Suprapubic skin (tissue), 4 donors: Measurements from ENCODE around the gene CTNNA3. TPM values are rescaled to one million over a fixed set of nuclear protein-coding genes. Genes with fewer than 3 reads are reported as not detected.
"Not testable (repeated sequence)": the region's sequence is repeated elsewhere in the genome, so short reads cannot be mapped to it uniquely, and the experiment has no call there.

Source experiments
- DNase-seq, 2 donors: peaks; one replicate each; pipeline ENCODE4 v3.0.0-alpha.2; 2019; ENCODE audit warnings: low spot score in 2 of 2
- H3K27ac ChIP-seq: fragments of 200-600 bp; sonication (generic); one replicate; pipeline ENCODE4 v1.5.1; 2019
- H3K27me3 ChIP-seq: fragments of 200-600 bp; sonication (generic); one replicate; pipeline ENCODE4 v1.5.1; 2019
- H3K36me3 ChIP-seq: fragments of 200-600 bp; sonication (generic); one replicate; pipeline ENCODE4 v1.5.1; 2019
- H3K4me1 ChIP-seq: fragments of 200-600 bp; sonication (generic); one replicate; pipeline ENCODE4 v1.5.1; 2019
- H3K4me3 ChIP-seq: fragments of 200-600 bp; sonication (generic); one replicate; pipeline ENCODE4 v1.5.1; 2019; ENCODE audit warnings: mild to moderate bottlenecking
- H3K9me3 ChIP-seq: fragments of 200-600 bp; sonication (generic); one replicate; pipeline ENCODE4 v1.5.1; 2019
- CTCF ChIP-seq, 2 donors: fragments of 200-600 bp in 1 of 2; fragments of 450-650 bp in 1 of 2; sonication (generic) in 1 of 2; IDR thresholded peaks; one replicate each; pipeline ENCODE4 v1.5.1; 2016 to 2019; ENCODE audit warnings: antibody characterized with exemption in 2 of 2, mild to moderate bottlenecking in 1 of 2, moderate library complexity in 1 of 2
- EP300 ChIP-seq: sonication (generic); formaldehyde crosslinking; IDR thresholded peaks from one replicate; pipeline ENCODE4 v1.6.1; 2017; ENCODE audit warnings: antibody characterized with exemption
- POLR2A ChIP-seq, 2 donors: fragments of 450-650 bp; IDR thresholded peaks; one replicate each; pipeline ENCODE4 v1.6.1; 2017; ENCODE audit warnings: antibody characterized with exemption in 2 of 2, mild to moderate bottlenecking in 2 of 2, moderate library complexity in 2 of 2
- POLR2AphosphoS5 ChIP-seq, 3 donors: sonication (generic); formaldehyde crosslinking; IDR thresholded peaks; one replicate each; pipeline ENCODE4 v1.6.1; 2017; ENCODE audit warnings: antibody characterized with exemption in 3 of 3
- WGBS: methylation state at CpG from one replicate; pipeline ENCODE4 v1.1.5; 2018; 5-methylcytosine and 5-hydroxymethylcytosine counted together
- total RNA-seq, 4 donors: library from RNA; depleted of rRNA; stranded (reverse); fragments of >200 nt; gene quantifications; one replicate each; pipeline ENCODE4 v1.1.0, GENCODE V29; 2016

Gene CTNNA3
- total RNA-seq, 4 donors from 2014 or later: 0.08 to 0.29 (median 0.21) TPM

GRCh38 chr10:66381045-66381444 is 1315.0 kb downstream of the CTNNA3 start:
- TF ChIP-seq EP300: no peak
- no peak for TF ChIP-seq CTCF (IDR thresholded peaks at IDR 0.05)
- TF ChIP-seq POLR2AphosphoS5 (IDR thresholded peaks at IDR 0.05): no peak
- no peak for TF ChIP-seq POLR2A (IDR thresholded peaks at IDR 0.05)
- Histone ChIP-seq H3K4me3 (no peak overlapping the region), H3K4me1 (no peaks in the 10 kb centered on the region)

GRCh38 chr10:66378117-66378876 is 1317.7 kb downstream of the CTNNA3 start:
- no peaks in the 10 kb centered on the region for H3K9me3 ChIP-seq
- no peaks in the 10 kb centered on the region for H3K36me3 ChIP-seq
- WGBS: 58% methylated on average over 3 of the region's 3 CpGs
- H3K4me1 ChIP-seq: no peaks in the 10 kb centered on the region
- no peaks in the 10 kb centered on the region for H3K27me3 ChIP-seq
- no peak overlapping the region for H3K27ac ChIP-seq
- no peak for TF ChIP-seq EP300
- TF ChIP-seq POLR2AphosphoS5 (IDR thresholded peaks at IDR 0.05): no peak
- no peak for TF ChIP-seq POLR2A (IDR thresholded peaks at IDR 0.05)
- no peak for TF ChIP-seq CTCF (IDR thresholded peaks at IDR 0.05)
- no peak for DNase-seq
- H3K4me3 ChIP-seq: no peak overlapping the region

More at GRCh38 chr10:66381045-66381444, 1315.0 kb downstream of the CTNNA3 start:
- H3K36me3 ChIP-seq: no peaks in the 10 kb centered on the region
- H3K27ac ChIP-seq: no peak overlapping the region
- no peaks in the 10 kb centered on the region for H3K27me3 ChIP-seq
- DNase-seq: no peak
- H3K9me3 ChIP-seq: no peaks in the 10 kb centered on the region

GRCh38 chr10:66368146-66368545 is 1327.8 kb downstream of the CTNNA3 start:
- no peaks in the 10 kb centered on the region for H3K9me3 ChIP-seq
- WGBS: 92% methylated on average over 2 of the region's 2 CpGs

GRCh38 chr10:66366163-66366562 is 1329.8 kb downstream of the CTNNA3 start:
- H3K4me3 ChIP-seq: no peak overlapping the region
- TF ChIP-seq POLR2A (IDR thresholded peaks at IDR 0.05) (no peak), EP300 (no peak)
- no peaks in the 10 kb centered on the region for H3K4me1 ChIP-seq
- H3K27ac ChIP-seq: no peak overlapping the region
- WGBS: 59% methylated on average over 3 of the region's 3 CpGs
- H3K27me3 ChIP-seq: no peaks in the 10 kb centered on the region
- no peaks in the 10 kb centered on the region for H3K9me3 ChIP-seq
- no peaks in the 10 kb centered on the region for H3K36me3 ChIP-seq
- DNase-seq: no peak

More at GRCh38 chr10:66368146-66368545, 1327.8 kb downstream of the CTNNA3 start:
- H3K27ac ChIP-seq: no peak overlapping the region
- H3K27me3 ChIP-seq: no peaks in the 10 kb centered on the region
- H3K4me1 ChIP-seq: no peaks in the 10 kb centered on the region
- H3K36me3 ChIP-seq: no peaks in the 10 kb centered on the region
- TF ChIP-seq POLR2AphosphoS5 (IDR thresholded peaks at IDR 0.05) (no peak), POLR2A (IDR thresholded peaks at IDR 0.05) (no peak), CTCF (IDR thresholded peaks at IDR 0.05) (no peak), EP300 (no peak)
- H3K4me3 ChIP-seq: no peak overlapping the region
- DNase-seq: no peak

- no peak overlapping the region for H3K27ac ChIP-seq
- no peak overlapping the region for H3K4me3 ChIP-seq
- 74% methylated on average over 2 of the region's 2 CpGs for WGBS
- no peak for DNase-seq
- TF ChIP-seq POLR2A (IDR thresholded peaks at IDR 0.05): no peak
- no peaks in the 10 kb centered on the region for H3K36me3 ChIP-seq
- H3K9me3 ChIP-seq: no peaks in the 10 kb centered on the region
- no peaks in the 10 kb centered on the region for H3K27me3 ChIP-seq
- no peaks in the 10 kb centered on the region for H3K4me1 ChIP-seq
These were observed 1330.3 kb downstream of the CTNNA3 start for GRCh38 chr10:66365686-66366085.

GRCh38 chr10:66362522-66362921 is 1333.5 kb downstream of the CTNNA3 start:
- H3K4me1 ChIP-seq: no peaks in the 10 kb centered on the region
- no peaks in the 10 kb centered on the region for H3K27me3 ChIP-seq
- TF ChIP-seq CTCF (IDR thresholded peaks at IDR 0.05): no peak
- no peak for TF ChIP-seq POLR2A (IDR thresholded peaks at IDR 0.05)
- no peak for TF ChIP-seq POLR2AphosphoS5 (IDR thresholded peaks at IDR 0.05)
- no peak for TF ChIP-seq EP300
- 85% methylated on average over 3 of the region's 3 CpGs for WGBS
- no peak for DNase-seq
- no peak overlapping the region for H3K27ac ChIP-seq
- H3K36me3 ChIP-seq: no peaks in the 10 kb centered on the region
- H3K9me3 ChIP-seq: no peaks in the 10 kb centered on the region
- no peak overlapping the region for H3K4me3 ChIP-seq

- not testable (repeated sequence) for DNase-seq, H3K27ac ChIP-seq, H3K36me3 ChIP-seq, H3K4me1 ChIP-seq, H3K9me3 ChIP-seq, H3K27me3 ChIP-seq, H3K4me3 ChIP-seq
- 91% methylated on average over 12 of the region's 12 CpGs for WGBS
These were observed 1342.2 kb downstream of the CTNNA3 start for GRCh38 chr10:66353822-66354221.
